A673 (cell line): ENCODE data around the gene POMGNT1.

Experiments
- CTCF ChIP-seq: fragments of 300-800, 200-600 bp; sonication (generic); conservative IDR thresholded peaks from 2 replicates; pipeline ENCODE4 v1.5.1; 2017; ENCODE audit warnings: low read depth, mild to moderate bottlenecking, antibody characterized with exemption, low read length, moderate library complexity, mixed read lengths
- EZH2 ChIP-seq: fragments of 200-600 bp; sonication (generic); IDR thresholded peaks from 2 replicates; pipeline ENCODE4 v1.6.1; 2017; ENCODE audit warnings: borderline replicate concordance, low read depth, mild to moderate bottlenecking, mixed read lengths, antibody characterized with exemption, low read length; ENCODE audit not compliant: poor library complexity, severe bottlenecking

GRCh38 chr1:46183926-46184557 lies 14.2 kb downstream of the POMGNT1 start:
- no peak for TF ChIP-seq CTCF
- TF ChIP-seq EZH2, result no peak
